GM12873 (cell line): ENCODE data around the gene KIN.
A peak's percentile ranks its signal among the peaks of the same experiment; 100 is the strongest.

Source experiments
- TF ChIP-seq, protein P1 (sequence below): IDR thresholded peaks from 2 replicates; pipeline ENCODE4 v1.5.1; 2012; ENCODE audit warnings: low read depth, mild to moderate bottlenecking, moderate library complexity, low read length, control low read depth; ENCODE audit not compliant: insufficient read depth; ENCODE audit errors: missing control alignments

KIN gene

DNA sequence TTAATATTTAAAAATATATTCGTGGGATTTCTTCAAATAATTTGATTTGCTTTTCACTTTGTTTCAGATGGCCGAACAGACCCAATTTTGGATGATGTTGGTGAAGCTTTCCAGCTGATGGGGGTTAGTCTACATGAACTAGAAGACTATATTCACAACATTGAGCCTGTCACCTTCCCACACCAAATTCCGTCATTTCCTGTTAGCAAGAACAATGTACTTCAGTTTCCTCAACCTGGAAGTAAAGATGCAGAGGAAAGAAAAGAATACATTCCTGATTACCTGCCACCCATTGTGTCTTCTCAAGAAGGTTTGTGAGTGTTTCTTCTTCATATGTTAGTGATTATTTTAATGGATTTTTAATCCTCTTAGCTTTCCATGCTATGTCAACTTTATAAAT is 36.5 kb upstream of the KIN start:
- TF ChIP-seq, protein P1, sequence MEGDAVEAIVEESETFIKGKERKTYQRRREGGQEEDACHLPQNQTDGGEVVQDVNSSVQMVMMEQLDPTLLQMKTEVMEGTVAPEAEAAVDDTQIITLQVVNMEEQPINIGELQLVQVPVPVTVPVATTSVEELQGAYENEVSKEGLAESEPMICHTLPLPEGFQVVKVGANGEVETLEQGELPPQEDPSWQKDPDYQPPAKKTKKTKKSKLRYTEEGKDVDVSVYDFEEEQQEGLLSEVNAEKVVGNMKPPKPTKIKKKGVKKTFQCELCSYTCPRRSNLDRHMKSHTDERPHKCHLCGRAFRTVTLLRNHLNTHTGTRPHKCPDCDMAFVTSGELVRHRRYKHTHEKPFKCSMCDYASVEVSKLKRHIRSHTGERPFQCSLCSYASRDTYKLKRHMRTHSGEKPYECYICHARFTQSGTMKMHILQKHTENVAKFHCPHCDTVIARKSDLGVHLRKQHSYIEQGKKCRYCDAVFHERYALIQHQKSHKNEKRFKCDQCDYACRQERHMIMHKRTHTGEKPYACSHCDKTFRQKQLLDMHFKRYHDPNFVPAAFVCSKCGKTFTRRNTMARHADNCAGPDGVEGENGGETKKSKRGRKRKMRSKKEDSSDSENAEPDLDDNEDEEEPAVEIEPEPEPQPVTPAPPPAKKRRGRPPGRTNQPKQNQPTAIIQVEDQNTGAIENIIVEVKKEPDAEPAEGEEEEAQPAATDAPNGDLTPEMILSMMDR, result no peak

DNA sequence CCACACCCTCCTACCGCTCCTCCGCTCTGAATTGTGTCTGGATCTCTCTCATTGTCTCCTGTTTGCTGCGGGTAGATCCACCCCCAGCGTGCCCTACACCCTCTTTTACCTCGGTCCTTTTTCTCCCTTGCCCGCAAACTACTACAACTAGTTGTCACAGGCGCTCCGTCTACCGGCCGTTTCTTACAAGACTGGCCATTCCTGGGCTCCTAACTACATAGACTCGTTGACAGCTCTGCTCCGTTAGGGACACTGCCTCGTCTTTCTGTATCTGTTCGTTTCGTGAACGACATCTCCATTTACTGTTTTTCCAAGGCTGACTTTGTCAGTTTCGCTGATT is 31.3 kb upstream of the KIN start:
- TF ChIP-seq, protein P1, result peak; percentile 26

DNA sequence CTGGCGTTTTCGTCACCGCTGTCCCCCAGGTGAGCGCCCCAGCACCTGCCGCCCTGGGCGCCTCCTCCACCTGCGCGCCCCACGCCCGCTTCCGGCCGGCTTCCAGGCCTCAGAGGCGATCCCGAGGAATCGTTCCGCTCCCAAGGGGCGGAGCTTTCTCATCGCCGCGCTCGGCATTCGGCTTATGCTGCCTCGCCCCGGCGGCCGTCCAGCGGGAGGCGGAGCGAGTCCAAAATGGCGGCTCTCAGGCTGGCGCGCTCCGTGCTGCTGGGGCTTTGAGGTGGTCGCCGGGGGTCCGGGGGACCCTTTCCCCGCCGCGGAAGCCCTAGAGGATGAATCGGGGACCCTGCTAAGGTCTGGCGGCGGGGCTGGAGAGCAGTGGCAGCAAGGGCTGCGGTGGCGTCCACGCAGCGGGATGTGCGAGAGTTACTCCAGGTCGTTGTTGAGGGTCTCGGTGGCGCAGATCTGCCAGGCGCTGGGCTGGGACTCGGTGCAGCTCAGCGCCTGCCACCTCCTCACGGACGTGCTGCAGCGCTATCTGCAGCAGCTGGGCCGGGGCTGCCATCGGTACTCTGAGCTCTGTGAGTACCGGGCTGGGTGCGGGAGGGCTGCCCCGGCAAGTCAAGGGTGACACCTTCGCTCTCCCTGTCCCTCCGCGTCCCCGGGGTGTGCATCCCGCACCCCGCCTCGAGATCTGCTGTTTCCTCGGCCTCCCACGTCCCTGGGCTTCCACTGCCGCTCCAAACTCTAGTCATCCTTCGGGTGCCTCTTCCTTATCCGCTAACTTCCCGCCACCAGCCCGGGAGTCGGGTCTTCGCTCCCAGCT is 30.7 kb upstream of the KIN start, which contains the start of gene TAF3:
TSS of gene TAF3 (plus strand) at position 211 of the 826 bp plus-strand sequence. CDS start at position 416, 205 bp downstream.
- TF ChIP-seq, protein P1, result no peak

DNA sequence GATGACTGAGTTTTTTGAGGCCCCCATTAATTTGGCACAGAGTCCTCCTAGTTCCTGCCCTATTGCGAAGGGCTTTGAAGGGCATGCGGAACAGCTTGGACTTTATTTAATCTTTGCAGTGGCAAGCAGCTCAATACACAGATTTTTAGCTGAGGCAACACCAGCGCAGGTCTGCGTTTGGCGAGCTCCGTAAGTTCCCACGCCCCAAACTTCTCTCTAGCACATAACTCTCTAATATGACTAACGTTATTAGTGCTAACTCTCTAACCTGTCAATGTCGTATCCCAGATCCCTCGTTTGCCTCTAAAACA is 30.1 kb upstream of the KIN start:
- TF ChIP-seq, protein P1, result no peak

DNA sequence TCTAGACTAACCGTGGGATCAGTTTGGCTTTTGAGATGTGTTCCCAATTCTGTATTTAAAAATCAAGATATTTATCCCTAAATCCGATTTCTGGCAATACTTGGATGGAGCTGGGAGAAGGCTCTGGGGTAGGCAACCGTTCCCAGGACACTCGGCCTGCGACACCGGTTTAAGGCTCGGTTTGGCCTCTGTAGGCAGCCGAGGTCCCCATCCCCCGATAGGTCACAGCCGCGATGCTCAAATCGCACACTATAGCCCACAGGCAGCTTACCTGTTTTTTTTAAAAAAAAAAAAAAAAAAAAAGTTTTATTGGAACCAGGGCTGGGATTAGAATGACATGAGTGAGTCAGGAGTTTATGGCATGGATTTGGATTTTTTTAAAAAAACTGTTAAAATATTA is 29.8 kb upstream of the KIN start:
- TF ChIP-seq, protein P1, result no peak

DNA sequence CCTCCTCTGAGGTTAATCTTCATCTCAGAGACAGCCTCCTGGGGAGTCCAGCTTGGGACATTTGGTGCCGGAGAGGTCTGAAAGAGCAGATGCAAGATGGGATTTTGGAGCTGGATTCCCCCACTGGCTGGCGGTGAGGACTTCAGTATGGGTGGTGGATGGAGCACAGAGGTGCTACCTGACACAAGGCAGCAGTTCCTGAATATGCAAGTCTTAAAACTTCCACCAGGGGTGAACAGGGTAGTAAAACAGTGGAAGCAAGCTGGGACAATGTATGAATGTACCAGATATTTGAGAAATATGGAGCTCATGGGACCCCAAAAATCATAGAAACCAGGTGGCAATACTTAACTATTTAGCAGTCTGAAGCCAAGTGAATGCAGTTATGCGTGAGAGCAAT is 25.7 kb upstream of the KIN start:
- TF ChIP-seq, protein P1, result no peak

DNA sequence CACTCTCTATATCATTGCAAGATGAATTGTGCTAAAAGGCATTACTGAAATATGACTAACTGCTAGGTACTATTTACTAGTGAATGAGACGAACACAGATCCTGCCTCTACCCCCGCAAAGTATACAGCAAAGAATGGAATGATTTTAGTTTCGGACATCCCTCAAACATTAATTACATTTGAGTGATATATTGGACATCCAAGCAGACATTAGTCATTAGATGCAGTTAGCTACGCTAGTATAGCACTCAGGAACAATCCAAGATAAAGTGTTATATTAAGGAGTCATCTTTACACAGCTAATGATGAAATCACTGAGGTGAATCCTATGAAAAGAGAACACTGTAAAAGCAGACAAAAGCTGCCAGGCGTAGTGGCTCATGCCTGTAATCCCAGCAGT is 23.2 kb upstream of the KIN start:
- TF ChIP-seq, protein P1, result no peak
